ENCODE data around the gene ZNF185. TPM values are rescaled to one million over a fixed set of nuclear protein-coding genes. Genes with fewer than 3 reads are reported as not detected.

ZNF185 gene
- total RNA-seq, 1 experiment from 2014 or later, result 42.8 TPM

DNA sequence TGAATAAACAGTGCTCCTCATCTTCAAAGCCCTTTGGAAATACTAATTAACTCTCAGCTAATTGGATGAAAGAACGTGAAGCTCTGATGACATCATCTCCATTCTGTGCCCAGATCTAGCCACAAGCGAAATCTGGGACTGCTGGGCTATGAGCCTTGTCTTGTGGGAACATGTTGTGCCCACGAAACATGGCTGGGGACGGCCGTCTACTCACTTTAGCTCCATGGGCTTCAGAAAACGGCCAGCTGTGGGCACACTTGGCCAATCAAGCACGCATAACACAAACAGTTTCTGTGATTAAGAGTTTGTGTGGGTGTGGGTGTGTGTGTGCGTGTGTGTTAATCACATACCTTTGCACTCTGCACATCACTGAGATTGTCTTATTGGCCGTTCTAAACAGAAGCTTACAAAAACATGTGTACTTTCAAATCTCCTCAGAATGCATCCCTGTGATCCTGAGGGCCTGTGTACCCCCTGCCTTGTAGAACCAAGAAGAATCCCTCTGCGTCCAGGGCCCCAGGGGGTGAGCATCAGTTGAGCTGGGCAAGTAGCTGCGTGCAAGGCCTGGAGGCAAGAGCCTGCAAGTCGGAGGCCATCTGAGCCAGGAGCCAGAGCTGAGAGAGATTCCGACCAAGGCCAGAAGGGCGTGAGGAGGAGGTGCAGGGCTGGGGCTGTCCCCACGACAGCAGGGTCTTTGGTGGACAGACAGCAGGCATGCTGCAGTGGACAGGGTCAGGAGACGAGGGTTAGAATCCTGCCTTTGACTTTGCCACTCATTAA is 18.7 kb upstream of the ZNF185 start:
- Histone ChIP-seq H3K36me3 (ENCODE audit: low read depth) (no peaks in the 10 kb centered on the region), H3K9me3 (ENCODE audit: insufficient read depth, low read depth) (no peaks in the 10 kb centered on the region), H2AFZ (no peak overlapping the region), H3F3A (ENCODE audit: insufficient read depth, low read depth) (no peaks in the 10 kb centered on the region), H3K79me2 (ENCODE audit: low read depth) (no peaks in the 10 kb centered on the region), H3K4me1 (replicated peaks; ENCODE audit: insufficient read depth) (no peaks in the 10 kb centered on the region), H3K4me2 (no peak overlapping the region), H3K27me3 (ENCODE audit: insufficient read depth, low read depth) (no peaks in the 10 kb centered on the region), H3K4me3 (no peak overlapping the region), H3K9me2 (ENCODE audit: insufficient read depth) (no peaks in the 10 kb centered on the region), H4K20me1 (ENCODE audit: insufficient read depth) (no peaks in the 10 kb centered on the region), H3K27ac (no peak overlapping the region)
- DNase-seq, result no peak
- ChIA-PET CTCF (no interaction called here), POLR2A (ENCODE audit: unreplicated experiment) (no interaction called here)
- TF ChIP-seq, protein P1, sequence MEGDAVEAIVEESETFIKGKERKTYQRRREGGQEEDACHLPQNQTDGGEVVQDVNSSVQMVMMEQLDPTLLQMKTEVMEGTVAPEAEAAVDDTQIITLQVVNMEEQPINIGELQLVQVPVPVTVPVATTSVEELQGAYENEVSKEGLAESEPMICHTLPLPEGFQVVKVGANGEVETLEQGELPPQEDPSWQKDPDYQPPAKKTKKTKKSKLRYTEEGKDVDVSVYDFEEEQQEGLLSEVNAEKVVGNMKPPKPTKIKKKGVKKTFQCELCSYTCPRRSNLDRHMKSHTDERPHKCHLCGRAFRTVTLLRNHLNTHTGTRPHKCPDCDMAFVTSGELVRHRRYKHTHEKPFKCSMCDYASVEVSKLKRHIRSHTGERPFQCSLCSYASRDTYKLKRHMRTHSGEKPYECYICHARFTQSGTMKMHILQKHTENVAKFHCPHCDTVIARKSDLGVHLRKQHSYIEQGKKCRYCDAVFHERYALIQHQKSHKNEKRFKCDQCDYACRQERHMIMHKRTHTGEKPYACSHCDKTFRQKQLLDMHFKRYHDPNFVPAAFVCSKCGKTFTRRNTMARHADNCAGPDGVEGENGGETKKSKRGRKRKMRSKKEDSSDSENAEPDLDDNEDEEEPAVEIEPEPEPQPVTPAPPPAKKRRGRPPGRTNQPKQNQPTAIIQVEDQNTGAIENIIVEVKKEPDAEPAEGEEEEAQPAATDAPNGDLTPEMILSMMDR (conservative IDR thresholded peaks at IDR 0.05), result no peak
- TF ChIP-seq EZH2 (IDR thresholded peaks at IDR 0.05; ENCODE audit: low read depth), result no peak
- no TSS peak for BruUV-seq (replicated peaks)
- intact Hi-C loops (cut with micrococcal nuclease; ENCODE audit: unreplicated experiment), result no loop called here

DNA sequence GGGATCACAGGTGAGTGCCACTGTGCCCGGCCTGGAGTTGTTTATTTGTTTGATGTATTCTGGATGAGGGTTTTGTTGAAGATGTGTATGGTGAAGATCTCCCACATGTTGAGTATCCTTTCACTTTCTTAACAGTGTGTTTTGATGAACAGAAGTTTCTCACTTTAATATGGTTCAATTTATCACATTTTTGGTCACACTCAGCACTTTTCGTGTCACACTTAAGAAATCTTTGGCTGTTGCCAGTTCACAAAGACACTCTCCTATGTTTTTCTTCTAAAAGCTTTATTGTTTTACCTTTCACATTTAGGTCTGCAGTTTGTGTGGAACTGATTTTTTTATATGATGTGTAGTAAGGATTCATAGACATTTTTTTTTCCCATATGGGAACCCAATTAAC is 16.6 kb upstream of the ZNF185 start:
- Histone ChIP-seq H3F3A (ENCODE audit: insufficient read depth, low read depth) (no peaks in the 10 kb centered on the region), H2AFZ (no peak overlapping the region), H3K9me3 (ENCODE audit: insufficient read depth, low read depth) (no peaks in the 10 kb centered on the region), H3K4me2 (no peak overlapping the region), H3K9me2 (ENCODE audit: insufficient read depth) (no peaks in the 10 kb centered on the region), H3K27ac (no peak overlapping the region), H4K20me1 (ENCODE audit: insufficient read depth) (no peaks in the 10 kb centered on the region), H3K36me3 (ENCODE audit: low read depth) (no peaks in the 10 kb centered on the region), H3K4me1 (replicated peaks; ENCODE audit: insufficient read depth) (no peaks in the 10 kb centered on the region), H3K4me3 (no peak overlapping the region), H3K27me3 (ENCODE audit: insufficient read depth, low read depth) (no peaks in the 10 kb centered on the region), H3K79me2 (ENCODE audit: low read depth) (no peaks in the 10 kb centered on the region)
- TF ChIP-seq, protein P1 (conservative IDR thresholded peaks at IDR 0.05), result no peak
- TF ChIP-seq EZH2 (IDR thresholded peaks at IDR 0.05; ENCODE audit: low read depth), result no peak
- BruUV-seq (replicated peaks), result no TSS peak
- no peak for DNase-seq
- intact Hi-C loops (cut with micrococcal nuclease; ENCODE audit: unreplicated experiment), result no loop called here
- CTCF ChIA-PET, result no interaction called here
- POLR2A ChIA-PET (ENCODE audit: unreplicated experiment), result no interaction called here

DNA sequence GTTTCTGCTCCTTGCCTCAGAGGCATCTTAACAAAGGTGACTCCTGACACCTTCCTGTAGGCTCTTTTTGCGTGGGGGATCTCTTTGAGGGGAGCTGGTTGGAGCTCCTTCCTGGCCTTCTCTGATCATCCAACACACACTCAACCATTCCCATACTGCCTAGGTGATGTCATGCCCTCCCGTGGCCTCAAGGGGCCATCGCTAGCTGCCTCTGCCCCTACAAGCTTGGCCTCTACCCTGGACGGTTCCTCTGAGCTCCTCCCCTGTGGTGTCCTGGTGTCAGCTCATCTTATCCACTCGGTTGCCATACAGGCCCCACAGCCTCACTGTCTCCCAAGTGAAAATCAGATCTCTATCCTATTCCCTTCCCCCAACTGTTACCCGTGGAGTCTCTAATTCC is 13.7 kb upstream of the ZNF185 start:
- Histone ChIP-seq H3K9me2 (ENCODE audit: insufficient read depth) (no peaks in the 10 kb centered on the region), H3K27me3 (ENCODE audit: insufficient read depth, low read depth) (no peaks in the 10 kb centered on the region), H3K4me3 (no peak overlapping the region), H3K4me2 (no peak overlapping the region), H2AFZ (no peak overlapping the region), H3K4me1 (replicated peaks; ENCODE audit: insufficient read depth) (no peaks in the 10 kb centered on the region), H3K36me3 (ENCODE audit: low read depth) (no peaks in the 10 kb centered on the region), H4K20me1 (ENCODE audit: insufficient read depth) (no peaks in the 10 kb centered on the region), H3K9me3 (ENCODE audit: insufficient read depth, low read depth) (no peaks in the 10 kb centered on the region; the same call in 1 of the 2 replicates), H3F3A (ENCODE audit: insufficient read depth, low read depth) (no peaks in the 10 kb centered on the region; the same call in 1 of the 2 replicates), H3K27ac (no peak overlapping the region), H3K79me2 (ENCODE audit: low read depth) (no peaks in the 10 kb centered on the region)
- no peak for DNase-seq
- POLR2A ChIA-PET (ENCODE audit: unreplicated experiment), result no interaction called here
- intact Hi-C loops (cut with micrococcal nuclease; ENCODE audit: unreplicated experiment), result no loop called here
- TF ChIP-seq, protein P1 (conservative IDR thresholded peaks at IDR 0.05), result no peak
- TF ChIP-seq EZH2 (IDR thresholded peaks at IDR 0.05; ENCODE audit: low read depth), result no peak
- BruUV-seq (replicated peaks), result no TSS peak
- CTCF ChIA-PET, result no interaction called here

All from PC-9 (cell line).